Measurements from ENCODE around the gene GAGE10. TPM values are rescaled to one million over a fixed set of nuclear protein-coding genes. Genes with fewer than 3 reads are reported as not detected.
"Not testable (repeated sequence)": the region's sequence is repeated elsewhere in the genome, so short reads cannot be mapped to it uniquely, and the experiment has no call there.

The GAGE10 gene
- polyA plus RNA-seq, 3 donors from 2014 or later = not detected

- no peak overlapping the region for H3K27ac Mint-ChIP-seq
- H3K4me3 Mint-ChIP-seq = no peak overlapping the region
- no peaks in the 10 kb centered on the region for H3K9me3 Mint-ChIP-seq
- H3K4me1 Mint-ChIP-seq = peaks cover 11 to 17% of the 10 kb centered on the region in 2 donors
- no peak for DNase-seq
- peaks cover 0 to 9% (median 4%) of the 10 kb centered on the region in 3 donors for H3K27me3 Mint-ChIP-seq (ENCODE audit: low read depth in 3 of 3)
- peaks cover 0 to 4% (median 4%) of the 10 kb centered on the region in 3 donors for H3K36me3 Mint-ChIP-seq
These were observed 17.3 kb upstream of the GAGE10 start for GRCh38 chrX:49286136-49286535.

- peaks cover 0 to 4% (median 4%) of the 10 kb centered on the region in 3 donors for H3K36me3 Mint-ChIP-seq
- peaks cover 11 to 17% of the 10 kb centered on the region in 2 donors for H3K4me1 Mint-ChIP-seq
- no peak overlapping the region for H3K27ac Mint-ChIP-seq
- no peak for DNase-seq
- no peaks in the 10 kb centered on the region for H3K9me3 Mint-ChIP-seq
- H3K27me3 Mint-ChIP-seq (ENCODE audit: low read depth in 3 of 3) = peaks cover 0 to 8% (median 5%) of the 10 kb centered on the region in 3 donors
- no peak overlapping the region for H3K4me3 Mint-ChIP-seq
These were observed 16.9 kb upstream of the GAGE10 start for GRCh38 chrX:49286581-49286980.

- H3K36me3 Mint-ChIP-seq = no peaks in the 10 kb centered on the region
- no peak overlapping the region for H3K4me3 Mint-ChIP-seq
- no peaks in the 10 kb centered on the region for H3K9me3 Mint-ChIP-seq
- H3K27me3 Mint-ChIP-seq (ENCODE audit: low read depth in 3 of 3) = peaks cover 2 to 5% (median 4%) of the 10 kb centered on the region in 3 donors
- no peak for DNase-seq
- H3K4me1 Mint-ChIP-seq = peaks cover 14 to 24% of the 10 kb centered on the region in 2 donors
- no peak overlapping the region for H3K27ac Mint-ChIP-seq
These were observed 15.8 kb upstream of the GAGE10 start for GRCh38 chrX:49287665-49288064.

- DNase-seq = no peak
- H3K36me3 Mint-ChIP-seq = no peaks in the 10 kb centered on the region
- H3K9me3 Mint-ChIP-seq = no peaks in the 10 kb centered on the region
- peaks cover 2 to 10% (median 3%) of the 10 kb centered on the region in 3 donors for H3K27me3 Mint-ChIP-seq (ENCODE audit: low read depth in 3 of 3)
- H3K27ac Mint-ChIP-seq = no peak overlapping the region
- no peak overlapping the region for H3K4me3 Mint-ChIP-seq
- H3K4me1 Mint-ChIP-seq = peaks cover 14 to 24% of the 10 kb centered on the region in 2 donors
These were observed 13.2 kb upstream of the GAGE10 start for GRCh38 chrX:49290215-49290614.

GRCh38 chrX:49291615-49292337, 11.7 kb upstream of the GAGE10 start:
- H3K27ac Mint-ChIP-seq = no peak overlapping the region
- peak; percentile 40 to 50 (median 48) for DNase-seq
- H3K36me3 Mint-ChIP-seq = no peaks in the 10 kb centered on the region
- no peaks in the 10 kb centered on the region for H3K9me3 Mint-ChIP-seq
- no peak overlapping the region for H3K4me3 Mint-ChIP-seq
- H3K27me3 Mint-ChIP-seq (ENCODE audit: low read depth in 3 of 3) = peaks cover 2 to 18% (median 3%) of the 10 kb centered on the region in 3 donors
- H3K4me1 Mint-ChIP-seq = peaks cover 14 to 24% of the 10 kb centered on the region in 2 donors

- peaks cover 2 to 22% (median 3%) of the 10 kb centered on the region in 3 donors for H3K27me3 Mint-ChIP-seq (ENCODE audit: low read depth in 3 of 3)
- no peak overlapping the region for H3K4me3 Mint-ChIP-seq
- H3K36me3 Mint-ChIP-seq = no peaks in the 10 kb centered on the region
- H3K9me3 Mint-ChIP-seq = no peaks in the 10 kb centered on the region
- no peak for DNase-seq
- H3K27ac Mint-ChIP-seq = no peak overlapping the region
- peaks cover 10 to 16% of the 10 kb centered on the region in 2 donors for H3K4me1 Mint-ChIP-seq
These were observed 10.8 kb upstream of the GAGE10 start for GRCh38 chrX:49292400-49293362.

GRCh38 chrX:49299293-49299692, 4.2 kb upstream of the GAGE10 start:
- not testable (repeated sequence) for DNase-seq, H3K27ac Mint-ChIP-seq, H3K4me1 Mint-ChIP-seq, H3K4me3 Mint-ChIP-seq, H3K9me3 Mint-ChIP-seq, H3K36me3 Mint-ChIP-seq
- peaks cover 5 to 42% (median 9%) of the 10 kb centered on the region in 3 donors for H3K27me3 Mint-ChIP-seq (ENCODE audit: low read depth in 3 of 3)

GRCh38 chrX:49300703-49301102, 2.7 kb upstream of the GAGE10 start:
- no peaks in the 10 kb centered on the region for H3K4me1 Mint-ChIP-seq
- no peaks in the 10 kb centered on the region for H3K36me3 Mint-ChIP-seq
- H3K9me3 Mint-ChIP-seq = no peaks in the 10 kb centered on the region
- H3K4me3 Mint-ChIP-seq = no peak overlapping the region
- H3K27me3 Mint-ChIP-seq (ENCODE audit: low read depth in 3 of 3) = peaks cover 5 to 46% (median 9%) of the 10 kb centered on the region in 3 donors
- no peak overlapping the region for H3K27ac Mint-ChIP-seq
- no peak for DNase-seq

GRCh38 chrX:49307775-49308174, 4.3 kb downstream of the GAGE10 start:
- peak overlapping the region in 1 of 6 donors; percentile 46 for H3K27ac Mint-ChIP-seq
- not testable (repeated sequence) for DNase-seq, H3K36me3 Mint-ChIP-seq, H3K9me3 Mint-ChIP-seq
- H3K4me1 Mint-ChIP-seq = peaks cover 29 to 30% of the 10 kb centered on the region in 2 donors
- peaks cover 3 to 27% (median 12%) of the 10 kb centered on the region in 3 donors for H3K27me3 Mint-ChIP-seq (ENCODE audit: low read depth in 3 of 3)
- peak overlapping the region in 3 of 5 donors; percentile 5 to 16 (median 10) for H3K4me3 Mint-ChIP-seq

- H3K36me3 Mint-ChIP-seq = no peaks in the 10 kb centered on the region
- H3K4me1 Mint-ChIP-seq = peaks cover 29 to 30% of the 10 kb centered on the region in 2 donors
- H3K9me3 Mint-ChIP-seq = no peaks in the 10 kb centered on the region
- peak overlapping the region; percentile 78 to 92 (median 86) for H3K4me3 Mint-ChIP-seq
- peak; percentile 39 to 45 (median 40) for DNase-seq
- peaks cover 5 to 25% (median 12%) of the 10 kb centered on the region in 3 donors for H3K27me3 Mint-ChIP-seq (ENCODE audit: low read depth in 3 of 3)
- peak overlapping the region; percentile 85 to 94 (median 90) for H3K27ac Mint-ChIP-seq
These were observed 5.3 kb downstream of the GAGE10 start for GRCh38 chrX:49308604-49309269.

GRCh38 chrX:49309401-49309981, 6.0 kb downstream of the GAGE10 start:
- H3K4me3 Mint-ChIP-seq = peak overlapping the region; percentile 78 to 92 (median 86)
- peak; percentile 50 to 59 (median 54) for DNase-seq

GRCh38 chrX:49310371-49310770, 6.9 kb downstream of the GAGE10 start:
- H3K4me1 Mint-ChIP-seq = peaks cover 29 to 30% of the 10 kb centered on the region in 2 donors
- peak overlapping the region in 5 of 6 donors; percentile 85 to 94 (median 90) for H3K27ac Mint-ChIP-seq
- peaks cover 3 to 16% (median 12%) of the 10 kb centered on the region in 3 donors for H3K27me3 Mint-ChIP-seq (ENCODE audit: low read depth in 3 of 3)
- peak overlapping the region; percentile 52 to 92 (median 86) for H3K4me3 Mint-ChIP-seq
- DNase-seq = no peak
- no peaks in the 10 kb centered on the region for H3K36me3 Mint-ChIP-seq
- H3K9me3 Mint-ChIP-seq = no peaks in the 10 kb centered on the region

More at GRCh38 chrX:49309401-49309981, 6.0 kb downstream of the GAGE10 start:
- no peaks in the 10 kb centered on the region for H3K9me3 Mint-ChIP-seq
- peaks cover 3 to 19% (median 12%) of the 10 kb centered on the region in 3 donors for H3K27me3 Mint-ChIP-seq (ENCODE audit: low read depth in 3 of 3)
- H3K27ac Mint-ChIP-seq = peak overlapping the region; percentile 85 to 94 (median 90)
- H3K4me1 Mint-ChIP-seq = peaks cover 29 to 30% of the 10 kb centered on the region in 2 donors
- no peaks in the 10 kb centered on the region for H3K36me3 Mint-ChIP-seq

GRCh38 chrX:49312176-49312575, 8.7 kb downstream of the GAGE10 start:
- no peak overlapping the region for H3K27ac Mint-ChIP-seq
- peaks cover 29 to 30% of the 10 kb centered on the region in 2 donors for H3K4me1 Mint-ChIP-seq
- H3K27me3 Mint-ChIP-seq (ENCODE audit: low read depth in 3 of 3) = peaks cover 3 to 13% (median 12%) of the 10 kb centered on the region in 3 donors
- H3K9me3 Mint-ChIP-seq = no peaks in the 10 kb centered on the region
- no peaks in the 10 kb centered on the region for H3K36me3 Mint-ChIP-seq
- H3K4me3 Mint-ChIP-seq = no peak overlapping the region
- DNase-seq = no peak
